ELF-1 (cell line): ENCODE data around the gene APOA5.
"Not testable (repeated sequence)": the region's sequence is repeated elsewhere in the genome, so short reads cannot be mapped to it uniquely, and the experiment has no call there.

Experiments
- DNase-seq: peaks from one replicate; pipeline ENCODE4 v3.0.0-alpha.2; 2016; ENCODE audit warnings: low read depth, low spot score

The APOA5 gene

GRCh38 chr11:116828632-116829524, 37.2 kb upstream of the APOA5 start:
- DNase-seq = no peak

- no peak for DNase-seq
These were observed 35.8 kb upstream of the APOA5 start for GRCh38 chr11:116827461-116827860.

GRCh38 chr11:116826751-116827431, 35.2 kb upstream of the APOA5 start:
- peak; percentile 57 for DNase-seq

- DNase-seq = no peak
These were observed 34.4 kb upstream of the APOA5 start for GRCh38 chr11:116825854-116826750.

GRCh38 chr11:116825434-116825833, 33.8 kb upstream of the APOA5 start:
- DNase-seq = no peak

- no peak for DNase-seq
These were observed 31.6 kb upstream of the APOA5 start, which contains the start of gene APOA4 for GRCh38 chr11:116823031-116823843. Gene APOA4 (minus strand): TSS chr11:116823304. CDS start chr11:116823191, 113 bp downstream.

- DNase-seq = no peak
These were observed 30.9 kb upstream of the APOA5 start for GRCh38 chr11:116822575-116822974.

GRCh38 chr11:116821050-116821918, 29.6 kb upstream of the APOA5 start:
- DNase-seq = no peak

- DNase-seq = no peak
These were observed 27.4 kb upstream of the APOA5 start for GRCh38 chr11:116819049-116819448.

GRCh38 chr11:116814502-116814901, 22.8 kb upstream of the APOA5 start:
- DNase-seq = no peak

- no peak for DNase-seq
These were observed 22.2 kb upstream of the APOA5 start for GRCh38 chr11:116813781-116814471.

GRCh38 chr11:116813170-116813569, 21.5 kb upstream of the APOA5 start:
- DNase-seq = no peak

GRCh38 chr11:116812109-116812508, 20.4 kb upstream of the APOA5 start:
- no peak for DNase-seq

GRCh38 chr11:116811194-116811593, 19.5 kb upstream of the APOA5 start:
- no peak for DNase-seq

GRCh38 chr11:116808262-116809175, 16.8 kb upstream of the APOA5 start:
- no peak for DNase-seq

- DNase-seq = no peak
These were observed 16.1 kb upstream of the APOA5 start for GRCh38 chr11:116807601-116808261.

GRCh38 chr11:116804001-116804400, 12.3 kb upstream of the APOA5 start:
- no peak for DNase-seq

GRCh38 chr11:116801662-116802061, 10.0 kb upstream of the APOA5 start:
- DNase-seq = not testable (repeated sequence)
